Ishikawa (cell line): Measurements from ENCODE around the gene RFNG.

Source experiments
- CEBPB ChIP-seq: IDR thresholded peaks from 2 replicates; pipeline ENCODE4 v1.6.1; 2012
- CREB1 ChIP-seq: IDR thresholded peaks from 2 replicates; pipeline ENCODE4 v1.6.1; 2012; ENCODE audit warnings: low read depth
- EGR1 ChIP-seq: IDR thresholded peaks from 2 replicates; pipeline ENCODE4 v1.6.1; 2012
- EP300 ChIP-seq: IDR thresholded peaks from 2 replicates; pipeline ENCODE4 v1.6.1; 2012; ENCODE audit warnings: borderline replicate concordance
- FOXM1 ChIP-seq: IDR thresholded peaks from 2 replicates; pipeline ENCODE4 v1.6.1; 2012; ENCODE audit warnings: low read depth, borderline replicate concordance
- NFIC ChIP-seq: IDR thresholded peaks from 2 replicates; pipeline ENCODE4 v1.6.1; 2012
- RAD21 ChIP-seq: IDR thresholded peaks from 2 replicates; pipeline ENCODE4 v1.6.1; 2012; ENCODE audit warnings: low read depth
- TAF1 ChIP-seq: IDR thresholded peaks from 2 replicates; pipeline ENCODE4 v1.6.1; 2012; ENCODE audit warnings: low read depth, mild to moderate bottlenecking
- TCF12 ChIP-seq: IDR thresholded peaks from 2 replicates; pipeline ENCODE4 v1.6.1; 2012; ENCODE audit warnings: low read depth
- TEAD4 ChIP-seq: IDR thresholded peaks from 2 replicates; pipeline ENCODE4 v1.6.1; 2012
- YY1 ChIP-seq: IDR thresholded peaks from 2 replicates; pipeline ENCODE4 v1.6.1; 2012; ENCODE audit warnings: low read depth
- ZBTB7A ChIP-seq: IDR thresholded peaks from 2 replicates; pipeline ENCODE4 v1.6.1; 2012; ENCODE audit warnings: low read depth
- TF ChIP-seq, protein P1 (sequence below): IDR thresholded peaks from 2 replicates; pipeline ENCODE4 v1.6.1; 2012
- TF ChIP-seq, protein P2 (sequence below): IDR thresholded peaks from 2 replicates; pipeline ENCODE4 v1.6.1; 2012
- TF ChIP-seq, protein P3 (sequence below): IDR thresholded peaks from 2 replicates; pipeline ENCODE4 v1.6.1; 2012; ENCODE audit warnings: low read depth, mild to moderate bottlenecking

Gene RFNG

DNA sequence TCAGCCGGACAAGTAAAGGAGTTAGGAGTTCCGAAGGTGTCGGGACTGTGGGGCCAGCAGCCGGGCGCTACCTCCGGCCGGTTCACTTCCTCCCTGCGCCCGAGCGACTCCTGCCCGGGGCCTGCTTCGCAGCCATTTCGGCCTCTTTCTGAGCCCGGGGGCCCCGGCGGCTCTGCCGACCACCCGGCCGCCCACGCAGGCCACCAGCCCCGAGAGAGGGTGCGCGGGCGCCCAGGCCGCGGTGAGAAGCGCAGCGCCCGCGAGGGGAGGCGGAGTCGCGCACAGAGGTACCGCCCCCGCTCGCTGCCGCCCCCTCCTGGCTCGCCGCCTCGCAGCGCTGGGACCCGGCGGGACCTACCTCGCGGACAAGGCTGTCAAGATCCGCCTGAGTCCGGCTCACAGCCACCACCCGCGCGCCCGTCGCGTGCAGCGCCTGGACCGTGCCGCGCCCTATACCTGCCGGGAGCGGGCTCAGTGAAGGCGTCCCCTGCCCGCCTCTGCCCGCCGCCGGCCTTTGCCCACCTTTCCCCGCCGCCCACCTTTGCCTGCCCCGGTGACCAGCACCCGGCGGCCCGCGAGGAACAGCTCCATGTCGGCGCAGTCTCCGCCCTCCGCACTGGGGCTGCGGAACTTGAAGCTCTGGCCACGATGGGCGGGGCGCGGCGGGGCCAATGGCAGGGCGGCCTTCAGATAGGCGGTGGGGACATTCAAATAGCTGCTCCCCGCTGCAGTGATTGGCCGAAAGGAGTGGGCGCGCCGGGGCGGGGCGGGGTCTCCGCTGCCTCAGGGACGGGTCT, 14.3 kb downstream of the RFNG start, which contains the start of gene DCXR:
DCXR (minus strand) TSS at position 606 of the 797 bp plus-strand sequence; CDS start at position 591, 15 bp downstream.
- TF ChIP-seq RAD21 (peak; percentile 28; the same call in 1 of the 2 replicates), YY1 (peak; percentile 78), ZBTB7A (peak; percentile 76; the same call in 1 of the 2 replicates), TEAD4 (no peak), NFIC (no peak), EP300 (no peak), TAF1 (no peak; the same call in none of the 2 replicates), EGR1 (peak; percentile 90), FOXM1 (no peak), CEBPB (no peak), CREB1 (no peak), TCF12 (no peak)
- TF ChIP-seq, protein P1, sequence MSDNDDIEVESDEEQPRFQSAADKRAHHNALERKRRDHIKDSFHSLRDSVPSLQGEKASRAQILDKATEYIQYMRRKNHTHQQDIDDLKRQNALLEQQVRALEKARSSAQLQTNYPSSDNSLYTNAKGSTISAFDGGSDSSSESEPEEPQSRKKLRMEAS: peak; percentile 88
- TF ChIP-seq, protein P2, sequence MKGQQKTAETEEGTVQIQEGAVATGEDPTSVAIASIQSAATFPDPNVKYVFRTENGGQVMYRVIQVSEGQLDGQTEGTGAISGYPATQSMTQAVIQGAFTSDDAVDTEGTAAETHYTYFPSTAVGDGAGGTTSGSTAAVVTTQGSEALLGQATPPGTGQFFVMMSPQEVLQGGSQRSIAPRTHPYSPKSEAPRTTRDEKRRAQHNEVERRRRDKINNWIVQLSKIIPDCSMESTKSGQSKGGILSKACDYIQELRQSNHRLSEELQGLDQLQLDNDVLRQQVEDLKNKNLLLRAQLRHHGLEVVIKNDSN: no peak; the same call in 1 of the 2 replicates
- TF ChIP-seq, protein P3, sequence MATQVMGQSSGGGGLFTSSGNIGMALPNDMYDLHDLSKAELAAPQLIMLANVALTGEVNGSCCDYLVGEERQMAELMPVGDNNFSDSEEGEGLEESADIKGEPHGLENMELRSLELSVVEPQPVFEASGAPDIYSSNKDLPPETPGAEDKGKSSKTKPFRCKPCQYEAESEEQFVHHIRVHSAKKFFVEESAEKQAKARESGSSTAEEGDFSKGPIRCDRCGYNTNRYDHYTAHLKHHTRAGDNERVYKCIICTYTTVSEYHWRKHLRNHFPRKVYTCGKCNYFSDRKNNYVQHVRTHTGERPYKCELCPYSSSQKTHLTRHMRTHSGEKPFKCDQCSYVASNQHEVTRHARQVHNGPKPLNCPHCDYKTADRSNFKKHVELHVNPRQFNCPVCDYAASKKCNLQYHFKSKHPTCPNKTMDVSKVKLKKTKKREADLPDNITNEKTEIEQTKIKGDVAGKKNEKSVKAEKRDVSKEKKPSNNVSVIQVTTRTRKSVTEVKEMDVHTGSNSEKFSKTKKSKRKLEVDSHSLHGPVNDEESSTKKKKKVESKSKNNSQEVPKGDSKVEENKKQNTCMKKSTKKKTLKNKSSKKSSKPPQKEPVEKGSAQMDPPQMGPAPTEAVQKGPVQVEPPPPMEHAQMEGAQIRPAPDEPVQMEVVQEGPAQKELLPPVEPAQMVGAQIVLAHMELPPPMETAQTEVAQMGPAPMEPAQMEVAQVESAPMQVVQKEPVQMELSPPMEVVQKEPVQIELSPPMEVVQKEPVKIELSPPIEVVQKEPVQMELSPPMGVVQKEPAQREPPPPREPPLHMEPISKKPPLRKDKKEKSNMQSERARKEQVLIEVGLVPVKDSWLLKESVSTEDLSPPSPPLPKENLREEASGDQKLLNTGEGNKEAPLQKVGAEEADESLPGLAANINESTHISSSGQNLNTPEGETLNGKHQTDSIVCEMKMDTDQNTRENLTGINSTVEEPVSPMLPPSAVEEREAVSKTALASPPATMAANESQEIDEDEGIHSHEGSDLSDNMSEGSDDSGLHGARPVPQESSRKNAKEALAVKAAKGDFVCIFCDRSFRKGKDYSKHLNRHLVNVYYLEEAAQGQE: 0 out of 2 replicates have a peak, but pooled peaks have one; percentile 23

DNA sequence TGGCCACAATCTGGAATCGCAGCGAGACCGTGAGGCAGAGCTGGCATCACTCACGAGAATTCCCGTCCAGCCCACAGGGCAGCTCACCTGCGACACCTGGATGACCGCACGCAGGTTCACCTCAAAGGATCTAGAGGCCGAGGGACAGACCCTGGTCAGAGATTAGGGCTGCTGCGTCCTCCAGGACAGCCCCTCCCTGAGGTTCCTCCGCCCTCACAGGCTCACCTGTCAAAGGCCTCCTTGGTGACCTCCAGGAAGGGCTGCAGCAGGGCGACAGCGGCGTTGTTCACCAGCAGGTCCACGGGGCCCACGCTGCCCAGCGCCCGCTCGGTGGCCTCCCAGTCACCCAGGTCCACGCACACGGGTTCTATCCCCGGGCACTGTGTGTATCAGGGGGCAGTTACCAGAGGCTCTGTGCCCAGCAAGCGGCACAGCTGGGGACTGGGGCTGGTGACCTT, 14.9 kb downstream of the RFNG start:
- TF ChIP-seq, protein P3: no peak
- TF ChIP-seq EP300 (no peak), TCF12 (no peak), TEAD4 (no peak), YY1 (no peak)
- TF ChIP-seq, protein P2: no peak
- TF ChIP-seq, protein P1: no peak

DNA sequence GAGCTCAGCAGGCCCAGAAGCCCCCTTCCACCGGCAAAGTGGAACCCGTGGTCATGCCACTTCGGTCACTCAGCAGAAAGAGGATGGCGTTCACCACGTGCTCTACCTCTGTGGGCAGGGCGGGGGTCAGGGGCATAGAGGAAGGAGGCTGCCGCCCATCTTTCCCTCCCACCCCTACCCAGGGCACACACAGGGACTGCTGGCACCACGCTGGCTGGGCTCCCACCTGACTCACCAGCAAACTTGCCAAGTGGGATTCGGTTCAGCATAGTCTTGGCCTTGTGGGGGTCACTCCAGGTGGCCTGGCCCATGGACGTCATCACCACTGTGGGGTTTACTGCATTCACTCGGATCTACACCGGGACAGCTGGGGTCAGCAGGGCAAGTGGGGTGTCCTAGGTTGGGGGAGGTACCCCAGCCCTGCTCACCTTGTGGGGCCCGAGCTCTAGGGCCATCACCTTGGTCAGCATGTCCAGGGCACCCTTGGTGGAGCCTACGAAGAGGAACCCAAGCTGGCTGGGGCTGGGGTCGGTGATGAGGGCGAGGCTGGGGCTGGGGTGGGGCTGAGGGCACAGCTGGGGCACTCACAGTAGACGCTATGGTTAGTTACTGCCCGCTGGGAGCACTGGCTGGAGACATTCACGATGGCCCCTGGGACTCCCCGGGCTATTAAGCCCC, 15.5 kb downstream of the RFNG start:
- TF ChIP-seq RAD21: no peak
- no peak for TF ChIP-seq TCF12

DNA sequence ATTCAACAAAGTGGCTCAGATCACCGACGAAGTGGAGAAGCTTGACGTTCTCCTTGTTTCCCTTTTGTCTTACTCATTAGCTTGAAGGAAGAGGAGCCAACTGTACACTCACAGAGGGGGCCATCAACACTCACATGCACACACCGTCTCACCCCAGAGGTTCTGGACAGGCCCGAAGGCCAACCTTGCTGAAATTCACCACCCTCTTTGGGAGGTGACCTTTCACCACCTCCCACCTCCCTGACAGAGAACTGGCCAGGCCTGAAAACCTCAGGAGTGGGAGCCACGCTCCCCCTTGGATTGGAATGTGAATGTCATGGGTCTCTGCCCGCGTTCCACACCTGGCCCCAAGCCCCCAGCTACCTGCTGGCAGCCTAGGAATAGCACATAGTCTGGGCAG, 16.1 kb downstream of the RFNG start:
- TF ChIP-seq FOXM1: no peak
- no peak for TF ChIP-seq RAD21
- no peak for TF ChIP-seq EP300
- no peak for TF ChIP-seq TCF12
- no peak for TF ChIP-seq TAF1
- no peak for TF ChIP-seq EGR1
- TF ChIP-seq CEBPB: no peak
- no peak for TF ChIP-seq YY1
- TF ChIP-seq CREB1: no peak
- TF ChIP-seq ZBTB7A: no peak
- TF ChIP-seq, protein P3: no peak
- TF ChIP-seq, protein P1: no peak
